Neuron (in vitro differentiated cells): ENCODE results near the gene PCA3.
A peak's percentile ranks its signal among the peaks of the same experiment; 100 is the strongest.

Experiments
- H2AFZ ChIP-seq: one replicate; pipeline ENCODE4 v1.6.1; 2013; ENCODE audit warnings: low read depth, mild to moderate bottlenecking, inconsistent platforms, low read length, moderate library complexity
- H3K27me3 ChIP-seq: one replicate; pipeline ENCODE4 v1.6.1; 2013; ENCODE audit warnings: low read length; ENCODE audit not compliant: insufficient read depth
- H3K36me3 ChIP-seq: one replicate; pipeline ENCODE4 v1.6.1; 2013; ENCODE audit warnings: low read length; ENCODE audit not compliant: insufficient read depth
- H3K4me1 ChIP-seq: one replicate; pipeline ENCODE4 v1.6.1; 2013; ENCODE audit warnings: low read length; ENCODE audit not compliant: insufficient read depth
- H3K4me3 ChIP-seq: 2 replicates; pipeline ENCODE4 v1.5.1; 2013; ENCODE audit warnings: mild to moderate bottlenecking, low read length, moderate library complexity
- H3K9me3 ChIP-seq: one replicate; pipeline ENCODE4 v1.6.1; 2013; ENCODE audit warnings: low read length

PCA3 gene

DNA sequence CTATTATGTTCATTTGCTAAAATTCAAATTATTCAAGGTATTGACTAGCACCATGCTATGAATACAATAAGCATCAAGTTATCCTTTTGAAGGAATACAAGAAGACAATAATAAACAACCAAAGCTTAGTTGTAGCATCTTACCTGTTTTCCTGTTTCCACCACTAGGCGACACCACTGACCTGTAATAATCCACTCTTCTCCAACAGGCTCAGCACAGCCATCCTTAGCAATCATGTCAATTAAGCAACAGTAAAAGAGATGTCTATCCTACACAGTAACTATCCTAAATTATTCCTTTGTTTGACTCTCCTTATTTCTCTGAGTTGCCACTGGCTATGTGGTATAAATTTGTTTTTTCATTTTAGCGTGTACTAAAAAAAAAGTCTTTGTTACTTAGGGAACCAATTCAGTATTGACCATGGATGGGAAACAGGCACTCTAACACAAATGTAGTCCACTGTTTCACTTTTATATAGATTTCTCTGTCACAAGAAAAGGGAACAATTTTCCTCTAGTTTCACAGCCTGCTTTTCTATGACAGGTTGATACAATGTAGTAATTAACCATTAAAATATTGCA is 46.2 kb downstream of the PCA3 start:
- Histone ChIP-seq H3K27me3 (no peaks in the 10 kb centered on the region), H2AFZ (no peak overlapping the region), H3K4me3 (no peak overlapping the region), H3K36me3 (no peaks in the 10 kb centered on the region), H3K9me3 (no peaks in the 10 kb centered on the region), H3K4me1 (no peaks in the 10 kb centered on the region)

DNA sequence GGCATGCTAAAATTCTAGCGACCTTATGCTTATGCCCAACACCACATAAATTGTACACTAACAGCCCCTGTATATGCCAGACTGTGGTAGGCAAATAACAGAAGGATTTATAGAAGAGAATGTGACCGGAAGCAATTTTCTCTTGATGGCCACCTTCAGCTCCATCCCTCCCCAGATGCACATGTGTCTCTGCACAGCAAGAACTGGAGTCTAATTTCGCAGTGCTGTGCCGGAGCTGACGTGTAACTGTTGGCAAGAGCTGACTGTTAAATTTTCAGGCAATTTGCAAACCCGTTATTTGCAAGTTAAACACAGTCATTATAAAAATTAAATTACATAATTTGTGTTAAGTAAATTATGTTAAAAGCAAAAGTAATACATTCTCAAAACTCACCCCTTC is 48.4 kb downstream of the PCA3 start:
- Histone ChIP-seq H3K9me3 (no peaks in the 10 kb centered on the region), H3K4me1 (no peaks in the 10 kb centered on the region), H3K27me3 (no peaks in the 10 kb centered on the region), H3K36me3 (no peaks in the 10 kb centered on the region), H2AFZ (no peak overlapping the region), H3K4me3 (no peak overlapping the region)

DNA sequence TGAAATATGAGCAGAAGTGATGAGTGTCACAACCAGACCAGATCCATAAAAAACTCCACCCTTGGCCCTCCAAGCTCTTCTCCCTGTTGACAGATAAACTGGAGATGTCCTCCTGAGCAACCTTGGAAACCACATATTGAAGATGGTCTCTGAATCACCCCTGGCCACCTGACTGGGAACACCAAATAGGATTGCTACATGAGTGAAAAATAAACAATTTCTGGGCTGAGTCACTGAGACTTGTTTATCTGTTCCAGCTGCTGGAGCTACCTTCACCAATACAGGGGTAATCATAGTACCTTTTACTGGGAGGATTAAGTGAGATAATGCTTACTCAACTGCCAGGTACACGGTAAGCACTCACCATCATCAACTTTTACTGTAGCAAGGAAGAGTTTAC is 53.3 kb downstream of the PCA3 start:
- H3K36me3 ChIP-seq, result no peaks in the 10 kb centered on the region
- no peak overlapping the region for H2AFZ ChIP-seq
- H3K27me3 ChIP-seq, result no peaks in the 10 kb centered on the region
- H3K4me3 ChIP-seq, result no peak overlapping the region
- no peaks in the 10 kb centered on the region for H3K9me3 ChIP-seq
- peaks cover 3% of the 10 kb centered on the region for H3K4me1 ChIP-seq

DNA sequence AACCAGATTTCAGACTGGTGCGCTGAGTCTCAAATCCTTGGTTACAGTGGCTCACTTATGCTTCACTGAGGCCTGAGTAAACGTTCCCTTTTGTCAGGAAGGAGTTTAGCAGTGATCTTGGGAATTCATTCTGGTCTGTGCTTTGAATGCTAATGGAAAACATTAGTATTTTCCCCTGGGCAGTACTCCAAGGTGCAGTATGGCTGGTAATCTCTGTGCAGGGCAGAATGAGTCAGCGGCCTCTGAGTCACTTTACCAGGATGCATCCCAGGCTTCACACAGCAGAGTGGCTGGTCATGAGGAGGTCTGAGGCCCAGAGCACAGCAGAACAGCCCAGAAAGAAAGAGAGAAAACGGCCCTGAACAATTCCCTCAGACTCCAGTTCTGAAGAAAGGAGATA is 54.0 kb downstream of the PCA3 start:
- Histone ChIP-seq H3K4me1 (peaks cover 3% of the 10 kb centered on the region), H3K9me3 (no peaks in the 10 kb centered on the region), H3K36me3 (no peaks in the 10 kb centered on the region), H3K27me3 (no peaks in the 10 kb centered on the region), H2AFZ (peak overlapping the region; percentile 13), H3K4me3 (no peak overlapping the region)

DNA sequence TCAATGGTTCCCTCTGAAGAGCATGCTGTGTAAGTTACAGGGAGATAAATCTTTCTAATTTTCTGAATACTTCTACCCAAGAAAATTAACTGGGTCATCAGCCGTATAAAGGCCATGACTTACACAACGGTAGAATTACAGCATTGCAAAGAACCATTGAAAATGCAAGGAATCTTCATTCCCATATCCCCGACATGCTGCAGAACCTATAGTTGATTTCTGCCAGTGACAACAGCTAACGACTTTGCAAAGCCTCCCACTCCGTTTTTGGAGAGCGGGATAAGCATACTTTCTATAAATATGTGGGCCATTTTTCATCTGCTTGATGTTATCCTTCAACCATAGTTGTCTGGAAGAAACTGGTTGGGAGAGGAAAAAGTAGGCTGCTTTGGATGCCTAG is 56.2 kb downstream of the PCA3 start:
- Histone ChIP-seq H3K4me3 (no peak overlapping the region), H3K9me3 (no peaks in the 10 kb centered on the region), H3K36me3 (no peaks in the 10 kb centered on the region), H3K4me1 (peaks cover 3% of the 10 kb centered on the region), H3K27me3 (no peaks in the 10 kb centered on the region), H2AFZ (no peak overlapping the region)

DNA sequence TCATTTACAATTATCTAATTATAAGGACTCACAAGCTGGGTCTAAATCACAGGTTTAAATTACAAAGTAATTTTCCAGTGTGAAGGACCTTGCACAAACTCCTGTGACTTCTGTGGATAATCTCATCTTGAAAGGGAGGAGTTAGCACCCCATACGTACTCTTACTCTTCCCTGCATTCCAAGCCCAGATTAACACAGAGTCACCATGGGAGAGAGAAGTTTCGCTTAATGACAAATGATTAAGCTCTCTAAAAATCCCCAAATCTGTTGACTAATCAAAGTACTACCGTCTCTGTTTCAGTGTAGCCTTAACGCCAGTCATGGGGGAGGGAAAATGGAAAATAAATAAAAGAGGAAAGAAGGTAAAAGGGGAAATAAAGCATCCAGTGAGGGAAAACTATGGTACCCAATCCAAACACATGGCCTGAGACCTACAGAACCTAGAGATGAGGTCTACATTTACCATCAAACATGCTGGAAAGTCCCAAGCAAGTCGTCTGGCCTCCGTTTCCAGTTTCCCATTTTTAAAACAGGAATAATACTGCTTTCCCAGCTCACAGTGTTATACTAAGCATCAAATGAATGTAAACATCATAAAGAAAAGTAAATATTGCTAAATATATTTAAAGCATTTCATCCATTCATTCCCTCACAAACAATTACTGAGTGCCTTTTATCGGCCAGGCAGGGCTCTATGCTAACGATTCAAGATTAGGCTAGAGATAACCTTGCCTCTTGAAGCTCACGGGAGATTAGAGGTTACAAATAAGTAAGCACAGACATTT is 63.2 kb downstream of the PCA3 start:
- H3K36me3 ChIP-seq, result no peaks in the 10 kb centered on the region
- H3K4me3 ChIP-seq, result no peak overlapping the region
- H3K9me3 ChIP-seq, result no peaks in the 10 kb centered on the region
- no peak overlapping the region for H2AFZ ChIP-seq
- H3K4me1 ChIP-seq, result no peaks in the 10 kb centered on the region
- no peaks in the 10 kb centered on the region for H3K27me3 ChIP-seq

DNA sequence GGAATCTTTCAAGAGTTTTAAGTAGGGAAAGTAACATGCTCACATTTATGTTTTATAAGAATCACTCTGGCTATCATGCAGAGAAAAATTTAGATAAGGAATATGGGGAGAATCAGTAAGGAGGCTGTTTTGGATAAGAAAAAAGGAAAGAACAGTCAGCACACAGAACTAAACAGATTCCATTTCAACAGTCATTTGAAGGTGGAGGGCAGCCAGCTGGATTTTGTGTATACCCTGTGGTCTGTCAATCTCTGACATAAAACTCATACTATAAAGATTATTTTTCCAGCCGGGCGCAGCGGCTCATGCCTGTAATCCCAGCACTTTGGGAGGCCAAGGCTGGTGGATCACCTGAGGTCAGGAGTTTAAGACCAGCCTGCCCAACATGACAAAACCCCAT is 64.2 kb downstream of the PCA3 start:
- Histone ChIP-seq H3K27me3 (no peaks in the 10 kb centered on the region), H3K4me1 (no peaks in the 10 kb centered on the region), H3K4me3 (no peak overlapping the region), H2AFZ (no peak overlapping the region), H3K36me3 (no peaks in the 10 kb centered on the region), H3K9me3 (no peaks in the 10 kb centered on the region)

DNA sequence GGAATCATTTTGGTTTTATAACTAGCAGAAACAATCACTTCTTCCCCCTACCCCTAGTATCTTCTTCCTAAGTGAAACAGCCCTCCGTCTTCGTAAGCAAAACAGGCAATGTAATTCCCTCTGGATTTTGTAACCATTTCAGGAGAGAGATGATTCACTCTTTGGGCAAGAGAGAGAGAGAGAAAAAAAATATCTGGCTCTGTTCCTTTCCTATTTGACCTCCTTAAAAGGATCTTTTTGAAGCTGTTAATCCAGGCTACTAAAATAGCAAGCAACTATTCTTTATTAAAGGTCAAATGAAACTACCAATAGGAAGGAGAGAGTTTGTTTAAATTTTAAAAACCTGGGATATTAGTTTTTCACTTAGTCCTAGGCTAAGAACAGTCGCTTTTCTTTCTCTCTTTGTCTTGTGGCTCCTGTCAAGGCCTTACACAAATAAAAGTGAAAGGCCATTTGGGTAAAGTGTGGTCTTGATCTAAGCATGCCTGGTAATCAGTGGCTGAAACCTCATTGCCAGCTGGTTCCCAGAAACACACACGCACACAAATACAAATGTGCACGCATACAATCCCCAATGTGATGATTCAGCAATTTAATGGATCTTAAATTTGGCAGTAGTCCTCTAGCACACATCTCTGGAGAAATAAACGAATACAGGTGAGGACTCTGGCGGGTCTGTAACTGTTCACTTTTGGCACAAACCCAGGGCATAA is 71.5 kb downstream of the PCA3 start:
- H3K27me3 ChIP-seq, result no peaks in the 10 kb centered on the region
- no peaks in the 10 kb centered on the region for H3K36me3 ChIP-seq
- H3K4me1 ChIP-seq, result no peaks in the 10 kb centered on the region
- no peaks in the 10 kb centered on the region for H3K9me3 ChIP-seq
- H3K4me3 ChIP-seq, result no peak overlapping the region
- H2AFZ ChIP-seq, result peak overlapping the region; percentile 43
